ENCODE measurements around the gene EXOSC10. TPM values are rescaled to one million over a fixed set of nuclear protein-coding genes. Genes with fewer than 3 reads are reported as not detected.
A peak's percentile ranks its signal among the peaks of the same experiment; 100 is the strongest.
"Not testable (repeated sequence)": the region's sequence is repeated elsewhere in the genome, so short reads cannot be mapped to it uniquely, and the experiment has no call there.

EXOSC10 gene
- total RNA-seq, 1 donor from 2014 or later: 17.1 TPM

GRCh38 chr1:11039351-11040104 lies 60.1 kb downstream of the EXOSC10 start:
- DNase-seq: no peak
- Histone ChIP-seq H3K4me3 (no peak overlapping the region), H3K4me1 (peaks cover 9% of the 10 kb centered on the region), H3K27ac (replicated peaks) (no peak overlapping the region), H3K36me3 (no peaks in the 10 kb centered on the region), H3K9me3 (replicated peaks) (no peaks in the 10 kb centered on the region), H3K27me3 (ENCODE audit: low read depth) (no peaks in the 10 kb centered on the region)
- intact Hi-C loops (cut with micrococcal nuclease): loop anchor here (10.0 kb wide), 1 partner anchor 605 kb away; no protein-coding TSS in a partner anchor
- TF ChIP-seq CTCF (IDR thresholded peaks at IDR 0.05; ENCODE audit: borderline replicate concordance): no peak

GRCh38 chr1:11037740-11038182 lies 61.9 kb downstream of the EXOSC10 start:
- no peaks in the 10 kb centered on the region for H3K9me3 ChIP-seq (replicated peaks)
- no peaks in the 10 kb centered on the region for H3K27me3 ChIP-seq (ENCODE audit: low read depth)
- no peak overlapping the region for H3K27ac ChIP-seq (replicated peaks)
- TF ChIP-seq CTCF (IDR thresholded peaks at IDR 0.05; ENCODE audit: borderline replicate concordance): no peak
- peaks cover 9% of the 10 kb centered on the region for H3K4me1 ChIP-seq
- no peak overlapping the region for H3K4me3 ChIP-seq
- no peaks in the 10 kb centered on the region for H3K36me3 ChIP-seq
- DNase-seq: peak; percentile 84
- intact Hi-C loops (cut with micrococcal nuclease): loop anchor here (10.0 kb wide), 1 partner anchor 607 kb away; no protein-coding TSS in a partner anchor

- not testable (repeated sequence) for H3K4me1 ChIP-seq; H3K4me3 ChIP-seq; H3K27ac ChIP-seq (replicated peaks); H3K36me3 ChIP-seq; H3K27me3 ChIP-seq (ENCODE audit: low read depth); DNase-seq; H3K9me3 ChIP-seq (replicated peaks)
- intact Hi-C loops (cut with micrococcal nuclease): loop anchor here (10.0 kb wide), 1 partner anchor 608 kb away; no protein-coding TSS in a partner anchor
These were observed 62.5 kb downstream of the EXOSC10 start for GRCh38 chr1:11037019-11037739.

- intact Hi-C loops (cut with micrococcal nuclease): loop anchor here (10.0 kb wide), 1 partner anchor 613 kb away; no protein-coding TSS in a partner anchor
- peaks cover 18% of the 10 kb centered on the region for H3K36me3 ChIP-seq
- H3K9me3 ChIP-seq (replicated peaks): no peaks in the 10 kb centered on the region
- no peaks in the 10 kb centered on the region for H3K27me3 ChIP-seq (ENCODE audit: low read depth)
- no peak overlapping the region for H3K4me3 ChIP-seq
- TF ChIP-seq CTCF (IDR thresholded peaks at IDR 0.05; ENCODE audit: borderline replicate concordance): no peak
- no peaks in the 10 kb centered on the region for H3K4me1 ChIP-seq
- no peak overlapping the region for H3K27ac ChIP-seq (replicated peaks)
- no peak for DNase-seq
These were observed 67.9 kb downstream of the EXOSC10 start for GRCh38 chr1:11031624-11032262.

GRCh38 chr1:11030865-11031264 lies 68.8 kb downstream of the EXOSC10 start:
- H3K4me1 ChIP-seq: no peaks in the 10 kb centered on the region
- no peaks in the 10 kb centered on the region for H3K27me3 ChIP-seq (ENCODE audit: low read depth)
- H3K36me3 ChIP-seq: peaks cover 27% of the 10 kb centered on the region
- TF ChIP-seq CTCF (IDR thresholded peaks at IDR 0.05; ENCODE audit: borderline replicate concordance): no peak
- no peaks in the 10 kb centered on the region for H3K9me3 ChIP-seq (replicated peaks)
- intact Hi-C loops (cut with micrococcal nuclease): loop anchor here (10.0 kb wide), 1 partner anchor 614 kb away; no protein-coding TSS in a partner anchor
- no peak overlapping the region for H3K4me3 ChIP-seq
- no peak for DNase-seq
- no peak overlapping the region for H3K27ac ChIP-seq (replicated peaks)

All from left ventricle myocardium inferior (tissue), 1 donor.